ENCODE data around the gene ITPR1. TPM values are rescaled to one million over a fixed set of nuclear protein-coding genes. Genes with fewer than 3 reads are reported as not detected.

The ITPR1 gene
- total and polyA plus RNA-seq, 10 of the 15 experiments (the other 5 are each of a cell fraction or from before 2014, with no cell fraction given): 12.2 to 239 (median 28.4) TPM

DNA sequence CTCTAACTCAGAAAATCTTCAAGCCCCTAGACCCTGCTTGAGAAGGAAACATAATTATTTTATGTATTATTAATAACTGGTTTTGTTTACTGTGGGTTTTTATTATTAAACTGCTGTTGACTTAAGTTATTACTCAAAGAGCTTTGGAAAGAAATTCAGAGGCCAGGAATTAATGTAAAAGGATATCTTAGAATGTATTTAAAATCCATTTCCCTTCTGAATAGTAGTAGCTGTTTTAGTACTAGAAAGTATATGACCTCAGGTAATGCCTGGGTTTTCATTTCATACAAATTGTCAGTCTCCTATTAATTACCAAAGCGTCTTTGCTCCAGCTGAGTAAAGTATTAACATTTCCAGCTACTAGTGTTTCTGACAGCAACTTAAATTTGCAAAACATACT lies 223.1 kb downstream of the ITPR1 start:
- Histone ChIP-seq H3K27me3 (replicated peaks in 1 of 2; ENCODE audit: control insufficient read depth in 2 of 2, insufficient read depth in 2 of 2, low read length in 1 of 2) (no peaks in the 10 kb centered on the region), H3K4me3 (no peak overlapping the region), H3K36me3 (ENCODE audit: control insufficient read depth in 2 of 2, insufficient read depth in 2 of 2, low read length in 1 of 2) (peaks cover 2 to 8% of the 10 kb centered on the region in 2 experiments; a peak in 3 of 4 replicates), H3K9ac (ENCODE audit: control insufficient read depth, insufficient read depth, low read length) (no peak overlapping the region), H3K79me2 (ENCODE audit: control insufficient read depth, insufficient read depth, low read length) (no peaks in the 10 kb centered on the region), H3K4me2 (ENCODE audit: control insufficient read depth, insufficient read depth) (no peak overlapping the region), H3K4me1 (ENCODE audit: control insufficient read depth, insufficient read depth, low read length) (no peaks in the 10 kb centered on the region), H2AFZ (ENCODE audit: control insufficient read depth, low read depth, low read length) (no peak overlapping the region), H3K27ac (ENCODE audit: control insufficient read depth, insufficient read depth) (no peak overlapping the region), H4K20me1 (ENCODE audit: control insufficient read depth, insufficient read depth) (no peaks in the 10 kb centered on the region), H3K9me3 (replicated peaks; ENCODE audit: control insufficient read depth, insufficient read depth, low read length) (no peaks in the 10 kb centered on the region)
- TF ChIP-seq SUZ12 (IDR thresholded peaks at IDR 0.05; ENCODE audit: unreplicated experiment) (no peak), STAT3 (IDR thresholded peaks at IDR 0.05; ENCODE audit: low read depth, low read length) (no peak), STAT1 (conservative IDR thresholded peaks at IDR 0.05) (no peak), ZNF207 (IDR thresholded peaks at IDR 0.05; ENCODE audit: borderline replicate concordance) (no peak), MYC (IDR thresholded peaks at IDR 0.05; ENCODE audit: insufficient read depth, insufficient read length, insufficient replicate concordance, low read length, severe bottlenecking) (no peak), RUNX3 (IDR thresholded peaks at IDR 0.05; ENCODE audit: low read length) (no peak), SMAD5 (IDR thresholded peaks at IDR 0.05; ENCODE audit: low read depth) (no peak), MTA3 (IDR thresholded peaks at IDR 0.05; ENCODE audit: borderline replicate concordance, low read length) (no peak), ZNF384 (IDR thresholded peaks at IDR 0.05; ENCODE audit: borderline replicate concordance, low read depth, low read length) (no peak), EZH2 (IDR thresholded peaks at IDR 0.05; ENCODE audit: borderline replicate concordance, control insufficient read depth, low read depth, low read length) (no peak), CBX3 (IDR thresholded peaks at IDR 0.05; ENCODE audit: borderline replicate concordance, low read depth) (no peak), SIX5 (IDR thresholded peaks at IDR 0.05; ENCODE audit: low read depth, low read length, severe bottlenecking) (no peak), ZBTB4 (CRISPR knock-in tag; IDR thresholded peaks at IDR 0.05) (no peak), YBX1 (IDR thresholded peaks at IDR 0.05) (no peak), CBFB (IDR thresholded peaks at IDR 0.05; ENCODE audit: low read depth) (no peak), PAX8 (IDR thresholded peaks at IDR 0.05) (no peak)
- TF ChIP-seq, protein P1, sequence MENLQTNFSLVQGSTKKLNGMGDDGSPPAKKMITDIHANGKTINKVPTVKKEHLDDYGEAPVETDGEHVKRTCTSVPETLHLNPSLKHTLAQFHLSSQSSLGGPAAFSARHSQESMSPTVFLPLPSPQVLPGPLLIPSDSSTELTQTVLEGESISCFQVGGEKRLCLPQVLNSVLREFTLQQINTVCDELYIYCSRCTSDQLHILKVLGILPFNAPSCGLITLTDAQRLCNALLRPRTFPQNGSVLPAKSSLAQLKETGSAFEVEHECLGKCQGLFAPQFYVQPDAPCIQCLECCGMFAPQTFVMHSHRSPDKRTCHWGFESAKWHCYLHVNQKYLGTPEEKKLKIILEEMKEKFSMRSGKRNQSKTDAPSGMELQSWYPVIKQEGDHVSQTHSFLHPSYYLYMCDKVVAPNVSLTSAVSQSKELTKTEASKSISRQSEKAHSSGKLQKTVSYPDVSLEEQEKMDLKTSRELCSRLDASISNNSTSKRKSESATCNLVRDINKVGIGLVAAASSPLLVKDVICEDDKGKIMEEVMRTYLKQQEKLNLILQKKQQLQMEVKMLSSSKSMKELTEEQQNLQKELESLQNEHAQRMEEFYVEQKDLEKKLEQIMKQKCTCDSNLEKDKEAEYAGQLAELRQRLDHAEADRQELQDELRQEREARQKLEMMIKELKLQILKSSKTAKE (IDR thresholded peaks at IDR 0.05; ENCODE audit: low read depth, poor library complexity, severe bottlenecking): no peak
- ChIA-PET POLR2A (interaction anchor here (0.8 kb wide), 1 partner anchor 39 kb away, joined by 3 read pairs; no protein-coding TSS in a partner anchor), RAD21 (ENCODE audit: unreplicated experiment) (interaction anchor here (1.4 to 8.4 kb wide), 2 partner anchors 260 to 339 kb away, joined by 9 to 148 read pairs; no protein-coding TSS in a partner anchor), SMC1A (ENCODE audit: uncharacterized antibody, unreplicated experiment) (interaction anchor here (0.6 to 10.5 kb wide), 17 partner anchors 10 to 403 kb away, joined by 3 to 203 read pairs (median 3); no protein-coding TSS in a partner anchor), CTCF (interaction anchor here (1.0 to 6.4 kb wide), 6 partner anchors 10 to 342 kb away, joined by 3 to 47 read pairs (median 4); no protein-coding TSS in a partner anchor)
- BruUV-seq (replicated peaks): no TSS peak
- no peak for ATAC-seq
- DNase-seq (ENCODE audit: low read depth, low spot score): no peak
- intact Hi-C loops (cut with micrococcal nuclease; ENCODE audit: unreplicated experiment): no loop called here
- in situ Hi-C loops (cut with MboI): loop anchor here (5.0 kb wide), 2 partner anchors 266 to 341 kb away; no protein-coding TSS in a partner anchor
- FAIRE-seq: no peak
- 100% methylated on average over 1 of the region's 1 CpG for WGBS (ENCODE audit: insufficient coverage, insufficient replicate concordance, low lambda C conversion rate, missing lambda C conversion rate)

All from GM12878 (cell line).